HEK293 (cell line): ENCODE data around the gene ZNF783.

ENCODE experiments used
- CTCF ChIP-seq: fragments of 450-650 bp; formaldehyde crosslinking; IDR thresholded peaks from 2 replicates; pipeline ENCODE4 v1.5.1; 2016; ENCODE audit warnings: missing biosample characterization, missing genetic modification characterization
- MZF1 ChIP-seq: fragments of 450-650 bp; formaldehyde crosslinking; IDR thresholded peaks from 2 replicates; pipeline ENCODE4 v1.5.1; 2017; ENCODE audit warnings: missing biosample characterization, missing genetic modification characterization, borderline replicate concordance
- PRDM10 ChIP-seq: fragments of 450-650 bp; formaldehyde crosslinking; IDR thresholded peaks from 2 replicates; pipeline ENCODE4 v1.5.1; 2016; ENCODE audit warnings: missing biosample characterization, missing genetic modification characterization
- YY1 ChIP-seq: fragments of 450-650 bp; formaldehyde crosslinking; IDR thresholded peaks from 2 replicates; pipeline ENCODE4 v1.5.1; 2018; ENCODE audit warnings: missing biosample characterization, missing genetic modification characterization
- ZNF184 ChIP-seq: fragments of 450-650 bp; IDR thresholded peaks from 2 replicates; pipeline ENCODE4 v1.5.1; 2018; ENCODE audit warnings: missing biosample characterization, mild to moderate bottlenecking, missing genetic modification characterization
- ZNF335 ChIP-seq: fragments of 450-650 bp; formaldehyde crosslinking; conservative IDR thresholded peaks from 2 replicates; pipeline ENCODE4 v1.5.1; 2016; ENCODE audit warnings: missing biosample characterization, missing genetic modification characterization
- ZNF610 ChIP-seq: fragments of 450-650 bp; formaldehyde crosslinking; IDR thresholded peaks from 2 replicates; pipeline ENCODE4 v1.5.1; 2016; ENCODE audit warnings: missing biosample characterization, missing genetic modification characterization, borderline replicate concordance
- ZNF639 ChIP-seq: fragments of 450-650 bp; formaldehyde crosslinking; IDR thresholded peaks from 2 replicates; pipeline ENCODE4 v1.5.1; 2016; ENCODE audit warnings: missing biosample characterization, missing genetic modification characterization
- ZNF660 ChIP-seq: fragments of 450-650 bp; IDR thresholded peaks from 2 replicates; pipeline ENCODE4 v1.5.1; 2018; ENCODE audit warnings: missing biosample characterization, mild to moderate bottlenecking, missing genetic modification characterization

GRCh38 chr7:149255174-149255573, 6.8 kb upstream of the ZNF783 start:
- TF ChIP-seq ZNF660 (tag by site-specific recombination) = no peak
- TF ChIP-seq ZNF639 = no peak
- TF ChIP-seq CTCF (tag by site-specific recombination) = no peak
- TF ChIP-seq YY1 (tag by site-specific recombination) = no peak
- TF ChIP-seq ZNF335 = no peak
- no peak for TF ChIP-seq ZNF610
- TF ChIP-seq PRDM10 (tag by site-specific recombination) = no peak
- no peak for TF ChIP-seq MZF1
- TF ChIP-seq ZNF184 (tag by site-specific recombination) = no peak
